Caki2 (cell line): ENCODE measurements around the gene ITM2C. TPM values are rescaled to one million over a fixed set of nuclear protein-coding genes. Genes with fewer than 3 reads are reported as not detected.

Source experiments
- DNase-seq: peaks from one replicate; pipeline ENCODE4 v3.0.0-alpha.2; 2015; ENCODE audit warnings: low read depth
- in situ Hi-C: cut with HindIII; loops from 2 replicates; pipeline ENCODE4 v1.10.0; 2016; ENCODE audit warnings: low sequenced_read_pairs, low pct_unique_long_range_greater_than_20kb, mixed read lengths
- total RNA-seq: library from RNA; depleted of rRNA; stranded (reverse); fragments of >200 nt; shearing (Covaris generic); gene quantifications from 2 replicates; pipeline ENCODE4 v1.2.3, GENCODE V29; 2014; ENCODE audit warnings: low replicate concordance

ITM2C gene
- total RNA-seq, 1 experiment from 2014 or later, result 109 TPM

DNA sequence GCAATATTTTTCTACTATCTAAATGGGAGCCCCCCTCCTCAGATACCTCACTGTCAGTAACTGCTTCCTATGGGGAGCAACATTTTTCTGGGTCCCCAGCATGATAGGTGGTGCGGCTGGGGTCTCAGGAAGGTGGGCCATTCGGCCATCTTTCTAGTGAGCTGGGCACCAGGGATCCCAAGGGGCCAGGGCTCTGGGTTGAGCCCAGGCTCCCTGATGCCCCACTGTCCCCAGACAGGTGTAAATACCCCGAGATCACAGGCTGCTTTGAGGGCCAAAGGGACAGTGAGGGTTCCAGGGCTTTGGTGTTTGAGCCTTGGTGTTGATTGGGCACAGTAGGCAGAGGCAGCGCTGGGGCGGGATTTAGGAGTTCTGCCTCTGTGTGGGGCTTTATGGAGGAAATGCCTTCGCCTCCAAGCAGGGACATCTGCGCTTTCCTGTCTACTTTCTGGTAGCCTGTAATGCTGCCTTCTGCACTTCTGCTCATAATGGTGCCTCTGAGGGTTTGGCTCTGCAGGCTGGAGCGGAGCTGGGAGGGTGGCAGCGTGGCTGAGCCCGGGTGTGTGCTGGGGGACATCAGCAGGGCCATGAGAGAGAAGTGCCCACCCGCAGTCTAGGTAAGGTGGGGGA, 5.3 kb downstream of the ITM2C start:
- in situ Hi-C loops, result no loop called here

DNA sequence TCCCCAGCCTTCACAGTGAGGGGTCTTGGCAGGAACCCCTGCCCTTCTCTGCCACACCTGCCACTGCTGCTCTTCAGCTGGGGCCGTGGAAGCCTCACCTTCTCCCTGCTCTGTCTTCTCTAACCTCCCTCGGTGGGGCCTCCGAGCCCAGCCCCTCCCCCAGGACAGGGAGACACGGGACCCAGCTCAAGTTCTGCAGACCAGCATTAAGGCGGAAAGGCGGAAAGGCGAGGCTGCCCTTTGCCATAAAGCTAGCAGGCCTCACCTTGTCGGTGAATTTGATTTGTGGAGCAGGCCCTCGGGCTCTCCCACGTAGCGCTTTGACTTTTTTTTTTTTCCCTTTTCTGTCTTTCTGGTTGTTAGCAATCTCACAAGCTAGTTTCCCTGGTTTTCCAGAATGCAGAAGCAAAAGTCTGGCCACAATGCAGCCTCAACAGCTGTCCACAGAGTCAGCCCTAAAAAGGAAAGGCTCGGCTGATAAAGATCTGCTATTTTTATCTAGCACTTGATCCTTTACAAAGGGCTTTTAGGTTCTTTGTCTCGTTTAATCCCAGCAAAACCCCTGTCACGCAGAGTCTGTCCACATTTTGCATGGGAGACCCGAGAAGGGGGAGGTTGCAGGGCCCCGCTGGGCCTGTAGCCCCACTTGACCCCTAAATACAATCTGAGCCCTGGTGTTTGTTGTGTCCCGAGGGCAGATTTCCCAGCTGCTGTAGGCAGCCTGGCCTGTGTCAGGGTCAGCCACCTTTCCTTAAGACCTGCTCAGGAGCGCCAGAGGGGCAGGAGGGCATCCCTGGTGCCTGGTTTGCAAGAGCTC, 6.0 kb downstream of the ITM2C start:
- in situ Hi-C loops, result no loop called here
- no peak for DNase-seq

More for the DNA sequence above, 5.3 kb downstream of the ITM2C start:
- DNase-seq, result no peak

DNA sequence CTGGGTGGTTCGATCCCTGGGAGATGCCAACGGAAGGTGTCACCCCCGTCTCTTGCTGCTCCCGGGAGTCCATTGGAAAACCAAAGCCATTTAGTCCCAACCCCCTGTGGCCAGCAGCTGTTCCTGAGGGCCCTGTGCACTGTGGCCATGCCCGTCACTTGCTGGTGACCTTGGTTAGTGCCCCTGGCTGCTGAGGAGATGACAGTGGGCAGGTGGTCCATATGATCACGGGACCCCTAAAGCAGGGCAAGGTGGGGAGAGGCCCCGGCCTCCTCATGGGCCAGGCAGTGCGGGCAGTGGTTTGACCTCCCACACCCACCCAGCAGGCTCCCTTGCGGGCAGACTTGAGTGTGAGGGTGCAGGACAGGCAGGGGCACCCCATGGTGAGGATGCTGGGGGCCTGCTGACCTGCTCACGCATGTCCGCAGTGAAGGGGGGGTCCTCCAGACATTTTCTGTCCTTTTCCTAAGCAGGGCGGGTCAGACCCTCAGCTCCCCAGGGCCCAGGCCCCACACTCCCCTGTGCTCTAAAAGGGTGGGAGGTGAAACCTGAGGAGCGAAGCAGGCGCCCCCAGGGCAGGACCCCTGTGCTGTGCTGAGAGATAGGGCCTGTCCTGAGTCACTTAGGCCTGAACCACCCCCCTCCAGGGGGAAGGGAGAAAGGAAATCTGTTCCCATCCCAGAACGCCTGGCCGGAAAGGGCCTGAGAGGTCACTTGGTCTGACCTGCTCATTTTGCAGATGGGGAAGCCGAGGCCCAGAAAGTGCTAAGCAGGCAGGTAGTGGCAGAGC, 6.8 kb downstream of the ITM2C start:
- in situ Hi-C loops, result no loop called here
- no peak for DNase-seq

DNA sequence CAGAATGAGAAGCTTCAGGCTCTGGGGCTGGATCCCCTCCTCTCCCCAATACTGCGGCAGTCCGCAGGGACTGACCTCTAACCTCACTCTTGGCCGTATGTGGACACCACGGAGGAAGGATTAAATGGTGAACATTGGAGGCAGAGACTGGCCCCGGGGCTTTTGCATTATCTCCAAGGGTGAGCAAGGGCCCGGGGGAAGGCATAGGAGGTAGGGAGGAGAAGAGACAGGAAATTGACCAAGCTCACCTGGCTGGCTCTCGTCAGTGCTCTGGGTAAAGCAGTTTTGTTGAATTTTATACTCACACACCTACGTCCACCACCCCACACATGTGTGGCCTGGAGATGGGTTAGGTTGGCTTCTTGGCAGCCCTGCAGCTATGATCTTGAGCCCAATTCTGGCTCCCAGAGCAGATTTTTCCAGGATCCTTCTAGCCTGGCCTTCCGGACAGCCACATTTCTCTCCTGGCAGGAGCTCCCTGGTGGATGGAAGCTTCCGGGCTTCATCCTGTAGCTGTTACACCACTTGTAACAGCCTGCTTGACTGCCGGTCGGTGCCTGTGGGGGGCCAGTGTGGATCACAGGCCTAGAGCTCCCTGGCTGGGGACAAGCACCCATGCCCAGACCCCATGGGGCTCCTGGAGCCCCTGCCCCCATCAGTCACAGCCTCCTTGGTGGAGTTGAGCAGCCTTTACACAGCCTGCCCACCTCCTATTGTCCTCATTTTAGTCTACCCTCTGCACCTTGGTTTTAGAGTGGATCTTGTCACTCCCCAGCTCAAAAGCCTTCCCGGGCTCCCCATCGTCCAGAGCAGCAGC, 7.6 kb downstream of the ITM2C start:
- DNase-seq, result no peak
- in situ Hi-C loops, result no loop called here

DNA sequence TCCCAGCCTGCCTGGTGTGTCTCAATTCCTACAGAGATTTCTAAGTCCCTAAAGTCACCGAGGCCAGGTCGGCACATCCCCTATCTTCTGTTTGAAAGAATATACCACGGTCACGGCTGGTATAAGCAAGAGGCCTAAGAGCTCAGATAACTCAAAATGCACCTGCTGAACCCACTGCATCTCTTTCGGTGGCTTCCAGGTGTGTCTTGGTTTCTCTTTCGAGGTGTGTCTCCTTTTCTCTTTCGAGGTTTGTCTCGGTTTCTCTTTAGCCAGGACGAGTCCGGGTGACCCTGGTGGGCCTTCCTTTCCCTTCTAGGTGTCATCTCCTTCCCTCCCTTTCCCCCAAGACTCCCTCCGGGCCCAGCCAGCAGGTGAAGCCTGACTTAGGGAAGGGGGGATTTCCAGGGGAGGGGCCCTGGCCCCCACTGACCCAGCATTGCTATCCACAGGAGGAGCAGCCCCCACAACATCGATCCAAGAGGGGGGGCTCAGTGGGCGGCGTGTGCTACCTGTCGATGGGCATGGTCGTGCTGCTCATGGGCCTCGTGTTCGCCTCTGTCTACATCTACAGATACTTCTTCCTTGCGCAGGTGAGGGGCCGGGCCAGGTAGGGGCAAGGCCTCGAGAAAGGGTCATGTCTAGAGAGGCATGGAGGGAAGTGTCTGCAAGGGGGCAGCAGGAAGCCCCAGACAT, 8.4 kb downstream of the ITM2C start:
- no peak for DNase-seq
- in situ Hi-C loops, result no loop called here

DNA sequence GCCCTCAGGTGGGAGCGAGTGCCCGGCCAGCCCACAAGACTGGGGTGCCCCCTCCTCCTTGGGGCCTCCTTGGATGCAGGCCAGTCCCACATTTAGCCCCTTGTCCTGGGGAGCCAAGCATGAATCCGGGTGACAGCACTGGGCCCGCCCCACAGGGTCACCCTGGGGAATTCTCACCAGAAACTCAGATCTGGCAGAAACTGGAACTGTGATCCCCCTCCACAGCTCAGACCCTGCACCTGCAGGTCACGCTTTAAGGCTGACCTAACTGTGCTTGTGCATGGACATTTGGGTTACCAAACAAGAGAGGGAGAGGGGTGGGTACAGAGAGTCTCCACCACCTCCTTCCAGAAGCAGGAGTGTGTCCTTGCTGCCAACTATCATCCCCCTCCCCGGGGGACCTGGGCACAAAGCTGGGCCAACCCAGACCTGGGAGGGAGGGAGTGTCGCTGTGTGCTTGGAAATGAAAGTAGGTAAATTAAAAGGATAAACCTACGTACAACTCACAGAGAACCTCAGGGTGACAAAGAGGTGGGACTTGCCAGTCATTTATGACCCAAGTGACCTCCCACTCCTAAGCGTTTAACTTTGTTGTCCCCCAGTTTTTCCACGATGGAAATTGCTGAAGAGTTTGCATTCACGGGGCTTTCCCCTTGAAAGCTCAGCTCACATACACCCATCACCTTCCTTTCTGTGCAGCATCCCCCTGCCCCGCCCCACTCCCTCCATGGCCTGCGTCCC, 9.1 kb downstream of the ITM2C start:
- no peak for DNase-seq
- in situ Hi-C loops, result no loop called here

DNA sequence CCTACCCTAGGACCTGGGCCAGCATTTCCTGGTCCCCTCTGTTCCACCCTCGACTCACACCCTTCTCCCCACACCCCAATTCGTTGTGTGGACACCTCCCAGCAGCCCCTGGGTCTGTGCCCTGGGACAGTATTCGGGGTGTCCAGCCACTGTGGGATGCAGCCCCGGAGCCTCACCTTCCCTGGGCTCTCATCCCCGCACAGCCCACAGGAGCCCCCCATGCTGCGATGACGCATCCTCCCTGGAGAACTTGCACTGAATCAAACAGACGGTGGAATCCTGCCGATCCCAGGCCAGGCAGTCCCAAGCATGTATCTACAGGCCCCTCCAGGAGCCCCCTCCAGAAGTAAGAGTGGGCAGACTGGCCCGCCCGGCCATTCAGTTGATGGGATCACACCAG, 9.7 kb downstream of the ITM2C start:
- no peak for DNase-seq
- in situ Hi-C loops, result no loop called here

DNA sequence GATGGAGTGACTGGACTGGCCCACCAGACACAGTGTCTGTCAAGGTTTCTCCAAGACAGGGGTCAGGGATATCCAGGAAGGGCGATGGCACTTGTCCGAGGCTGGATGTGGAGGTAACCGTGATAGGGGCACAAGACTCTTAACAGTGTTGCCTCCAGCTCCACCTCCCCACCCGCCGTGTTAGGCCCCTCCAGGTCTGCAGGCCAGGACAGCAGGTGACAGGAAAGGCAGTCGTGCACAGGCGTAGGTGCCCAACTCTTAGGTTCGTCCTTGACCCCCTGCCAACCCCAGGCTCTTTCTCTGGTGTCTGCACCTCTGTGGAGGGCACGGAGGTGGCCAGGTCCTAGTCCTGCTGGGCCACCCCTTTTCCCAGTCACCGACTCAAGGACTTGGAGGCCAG, 10.1 kb downstream of the ITM2C start:
- in situ Hi-C loops, result no loop called here
- DNase-seq, result no peak

DNA sequence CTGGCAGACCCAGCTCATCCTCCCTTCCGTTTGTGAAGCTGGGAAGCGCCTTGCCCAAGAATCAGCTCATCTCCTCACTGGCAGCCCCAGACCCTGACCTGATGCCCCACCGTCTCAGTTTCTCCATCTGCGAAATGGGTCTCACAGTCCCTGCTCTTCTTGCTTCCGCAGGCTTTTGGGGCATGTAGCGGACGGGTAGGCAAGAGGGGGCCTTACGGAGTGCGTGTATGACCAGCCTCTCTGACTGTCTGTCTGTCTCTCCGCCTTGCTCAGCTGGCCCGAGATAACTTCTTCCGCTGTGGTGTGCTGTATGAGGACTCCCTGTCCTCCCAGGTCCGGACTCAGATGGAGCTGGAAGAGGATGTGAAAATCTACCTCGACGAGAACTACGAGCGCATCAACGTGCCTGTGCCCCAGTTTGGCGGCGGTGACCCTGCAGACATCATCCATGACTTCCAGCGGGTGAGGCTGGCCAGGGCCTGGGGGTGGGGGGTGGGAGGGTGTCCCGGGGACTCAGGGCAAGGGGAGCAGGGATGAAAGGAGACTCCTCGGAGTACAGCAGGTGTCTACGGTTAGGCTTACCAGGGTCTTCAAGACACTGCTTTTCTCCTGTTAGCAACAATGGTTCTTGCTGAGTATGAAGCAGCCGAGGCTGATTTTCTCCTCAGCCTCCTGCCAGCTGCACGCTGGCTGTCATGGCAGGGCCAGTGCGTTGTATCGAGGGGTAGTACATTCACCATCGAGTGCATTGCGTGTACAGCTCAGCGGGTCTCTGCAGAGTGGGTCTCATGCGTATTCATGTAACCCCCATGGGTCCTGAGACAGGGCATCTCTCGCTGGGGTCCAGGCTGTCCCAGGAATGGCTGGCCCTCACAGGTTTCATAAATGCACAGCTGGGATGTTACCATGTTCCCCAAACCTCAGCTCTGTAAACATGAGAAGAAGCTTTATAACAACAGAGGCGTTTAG, 10.9 kb downstream of the ITM2C start:
- no peak for DNase-seq
- in situ Hi-C loops, result no loop called here

DNA sequence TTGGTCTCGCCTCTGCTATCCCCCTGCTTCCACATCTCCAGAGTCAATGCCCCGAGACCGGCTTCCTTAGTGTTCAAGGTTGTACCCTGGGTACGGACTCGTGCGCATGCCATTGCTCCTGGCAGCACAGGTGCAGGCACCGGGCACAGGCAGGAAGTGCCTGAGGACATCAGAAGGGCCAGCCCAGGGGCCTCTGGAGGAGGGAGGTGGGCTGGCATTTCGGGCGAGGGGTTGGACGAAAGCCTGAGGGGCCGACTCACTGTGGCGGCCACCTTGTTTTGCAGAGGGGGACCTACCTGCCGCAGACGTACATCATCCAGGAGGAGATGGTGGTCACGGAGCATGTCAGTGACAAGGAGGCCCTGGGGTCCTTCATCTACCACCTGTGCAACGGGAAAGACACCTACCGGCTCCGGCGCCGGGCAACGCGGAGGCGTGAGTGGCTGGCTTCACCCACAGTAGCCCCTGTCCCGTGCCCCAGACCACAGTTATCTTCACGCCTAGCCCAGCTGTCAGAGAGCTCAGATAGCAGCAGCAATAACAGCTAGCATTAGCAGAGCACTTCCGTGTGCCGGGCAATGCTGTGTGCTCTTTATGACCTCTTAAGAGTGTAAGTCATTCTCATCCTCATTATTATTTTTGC, 12.5 kb downstream of the ITM2C start:
- in situ Hi-C loops, result no loop called here
- no peak for DNase-seq

DNA sequence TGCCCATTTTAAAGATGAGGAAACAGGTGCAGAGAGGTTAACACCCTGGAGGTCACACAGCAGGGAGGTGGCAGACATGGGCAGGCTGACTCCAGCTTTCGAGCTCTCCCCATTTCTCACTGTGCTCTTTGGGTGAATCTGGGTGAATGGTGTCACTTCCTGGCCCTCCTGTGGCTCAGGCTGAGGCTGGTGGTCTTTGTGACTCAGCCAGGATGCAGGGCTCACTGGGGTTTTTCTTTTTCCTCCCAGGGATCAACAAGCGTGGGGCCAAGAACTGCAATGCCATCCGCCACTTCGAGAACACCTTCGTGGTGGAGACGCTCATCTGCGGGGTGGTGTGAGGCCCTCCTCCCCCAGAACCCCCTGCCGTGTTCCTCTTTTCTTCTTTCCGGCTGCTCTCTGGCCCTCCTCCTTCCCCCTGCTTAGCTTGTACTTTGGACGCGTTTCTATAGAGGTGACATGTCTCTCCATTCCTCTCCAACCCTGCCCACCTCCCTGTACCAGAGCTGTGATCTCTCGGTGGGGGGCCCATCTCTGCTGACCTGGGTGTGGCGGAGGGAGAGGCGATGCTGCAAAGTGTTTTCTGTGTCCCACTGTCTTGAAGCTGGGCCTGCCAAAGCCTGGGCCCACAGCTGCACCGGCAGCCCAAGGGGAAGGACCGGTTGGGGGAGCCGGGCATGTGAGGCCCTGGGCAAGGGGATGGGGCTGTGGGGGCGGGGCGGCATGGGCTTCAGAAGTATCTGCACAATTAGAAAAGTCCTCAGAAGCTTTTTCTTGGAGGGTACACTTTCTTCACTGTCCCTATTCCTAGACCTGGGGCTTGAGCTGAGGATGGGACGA, 13.2 kb downstream of the ITM2C start:
- no peak for DNase-seq
- in situ Hi-C loops, result no loop called here

DNA sequence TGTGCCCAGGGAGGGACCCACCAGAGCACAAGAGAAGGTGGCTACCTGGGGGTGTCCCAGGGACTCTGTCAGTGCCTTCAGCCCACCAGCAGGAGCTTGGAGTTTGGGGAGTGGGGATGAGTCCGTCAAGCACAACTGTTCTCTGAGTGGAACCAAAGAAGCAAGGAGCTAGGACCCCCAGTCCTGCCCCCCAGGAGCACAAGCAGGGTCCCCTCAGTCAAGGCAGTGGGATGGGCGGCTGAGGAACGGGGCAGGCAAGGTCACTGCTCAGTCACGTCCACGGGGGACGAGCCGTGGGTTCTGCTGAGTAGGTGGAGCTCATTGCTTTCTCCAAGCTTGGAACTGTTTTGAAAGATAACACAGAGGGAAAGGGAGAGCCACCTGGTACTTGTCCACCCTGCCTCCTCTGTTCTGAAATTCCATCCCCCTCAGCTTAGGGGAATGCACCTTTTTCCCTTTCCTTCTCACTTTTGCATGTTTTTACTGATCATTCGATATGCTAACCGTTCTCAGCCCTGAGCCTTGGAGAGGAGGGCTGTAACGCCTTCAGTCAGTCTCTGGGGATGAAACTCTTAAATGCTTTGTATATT, 14.0 kb downstream of the ITM2C start:
- no peak for DNase-seq
- in situ Hi-C loops, result no loop called here

DNA sequence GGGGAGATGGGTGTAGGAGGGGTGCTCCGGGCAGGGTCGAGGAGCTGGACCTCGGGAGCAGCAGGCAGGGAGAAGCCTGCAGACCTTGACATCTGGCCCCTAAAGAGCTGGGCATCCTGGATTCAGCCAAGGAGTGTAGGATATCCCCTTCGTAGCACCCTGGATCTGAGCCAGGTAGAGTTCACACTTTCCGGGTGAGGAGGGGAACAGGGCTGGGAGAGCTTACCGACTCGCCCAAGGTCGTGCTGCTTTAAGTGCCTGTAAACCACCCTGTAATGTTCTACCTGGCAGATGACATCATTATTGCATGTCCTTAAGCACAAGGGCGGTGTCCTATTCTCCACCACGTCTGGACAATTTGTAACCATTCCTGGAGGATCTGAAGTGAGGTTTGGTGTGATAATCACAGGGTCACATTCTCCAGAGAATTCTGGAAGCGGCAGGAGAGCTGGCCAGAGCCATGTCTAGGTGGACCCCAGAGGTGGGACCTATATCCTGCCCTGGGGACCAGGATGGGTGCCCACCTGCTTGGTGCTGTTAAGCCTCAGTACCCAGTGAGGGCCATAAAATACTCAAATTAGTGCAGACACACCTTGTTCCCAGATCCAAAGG, 14.6 kb downstream of the ITM2C start:
- in situ Hi-C loops, result no loop called here
- DNase-seq, result no peak

DNA sequence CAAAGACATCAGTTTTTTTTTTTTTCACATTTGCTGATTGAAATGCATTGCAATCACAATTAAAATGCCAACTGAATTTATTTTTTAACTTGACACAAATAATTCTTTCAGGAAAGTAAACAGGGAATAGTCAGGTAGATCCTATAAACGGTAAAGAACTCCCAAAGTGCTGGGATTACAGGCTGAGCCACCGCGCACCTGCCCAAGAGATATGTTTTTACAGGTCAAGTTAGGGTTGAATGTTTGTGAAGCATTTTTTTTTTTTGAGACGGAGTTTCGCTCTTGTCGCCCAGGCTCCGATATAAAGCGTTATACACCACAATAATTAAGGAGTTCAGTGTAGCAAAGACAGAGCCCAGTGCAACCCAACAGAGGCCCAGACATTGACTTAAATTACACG, 15.1 kb downstream of the ITM2C start:
- DNase-seq, result no peak
- in situ Hi-C loops, result no loop called here
